Naive thymus-derived CD4-positive, alpha-beta T cell (primary cell): ENCODE data around the gene BTG2. TPM values are rescaled to one million over a fixed set of nuclear protein-coding genes. Genes with fewer than 3 reads are reported as not detected.
A peak's percentile ranks its signal among the peaks of the same experiment; 100 is the strongest.

Experiments used
- ATAC-seq: fragments of 150-1000 bp; cut with Tn5 transposase; 2 replicates; pipeline ENCODE4 v1.10.0; 2021; ENCODE audit warnings: mild to moderate bottlenecking, moderate library complexity
- CTCF ChIA-PET: fragments of 350-600 bp; sonication (Branson Sonifier 250); formaldehyde crosslinking; loops from one replicate; lab custom pipeline; 2021; ENCODE audit warnings: antibody characterized with exemption; lab: Charles Lee
- POLR2A ChIA-PET: fragments of 350-600 bp; sonication (Branson Sonifier 250); formaldehyde crosslinking; loops from one replicate; lab custom pipeline; 2021; ENCODE audit warnings: antibody characterized with exemption, inconsistent platforms; lab: Charles Lee
- DNase-seq, 9 donors: peaks; one replicate each; pipeline versions ENCODE4 v3.0.0 to v3.0.0-alpha.2; 2020 to 2022; ENCODE audit warnings: mixed read lengths in 1 of 9
- H3K27ac ChIP-seq: one replicate; pipeline ENCODE4 v1.7.0; 2013; ENCODE audit warnings: mild to moderate bottlenecking, low read depth, low read length, moderate library complexity
- H3K27me3 ChIP-seq, 2 donors: one replicate each; pipeline ENCODE4 v1.7.0; 2013; ENCODE audit warnings: low read length in 2 of 2, mild to moderate bottlenecking in 2 of 2, moderate library complexity in 2 of 2; ENCODE audit not compliant: control insufficient read depth in 2 of 2, insufficient read depth in 2 of 2
- H3K36me3 ChIP-seq, 3 experiments: 1 replicate in 2 of 3; 2 replicates in 1 of 3; pipeline ENCODE4 v1.7.0; 2013; ENCODE audit warnings: low read length in 3 of 3, mild to moderate bottlenecking in 3 of 3, moderate library complexity in 1 of 3; ENCODE audit not compliant: insufficient read depth in 3 of 3, control insufficient read depth in 2 of 3
- H3K4me1 ChIP-seq, 2 donors: one replicate each; pipeline ENCODE4 v1.7.0; 2013; ENCODE audit warnings: low read length in 2 of 2, mild to moderate bottlenecking in 2 of 2, moderate library complexity in 1 of 2; ENCODE audit not compliant: control insufficient read depth in 2 of 2, insufficient read depth in 2 of 2
- H3K4me3 ChIP-seq: 2 replicates; pipeline ENCODE4 v1.7.0; 2013; ENCODE audit warnings: mild to moderate bottlenecking, low read length
- H3K9me3 ChIP-seq, 3 experiments: 1 replicate in 2 of 3; 2 replicates in 1 of 3; pipeline ENCODE4 v1.7.0; 2013; ENCODE audit warnings: low read length in 3 of 3; ENCODE audit not compliant: control insufficient read depth in 2 of 3
- H3K27ac Mint-ChIP-seq, 9 donors: one replicate each; pipeline ENCODE4 v1.8.0; 2020 to 2022; ENCODE audit warnings: mixed read lengths in 9 of 9, mild to moderate bottlenecking in 8 of 9, moderate library complexity in 5 of 9, inconsistent platforms in 2 of 9
- H3K27me3 Mint-ChIP-seq, 5 donors: one replicate each; pipeline ENCODE4 v1.8.0; 2021 to 2022; ENCODE audit warnings: mixed read lengths in 5 of 5, mild to moderate bottlenecking in 1 of 5
- H3K36me3 Mint-ChIP-seq, 5 donors: one replicate each; pipeline ENCODE4 v1.8.0; 2020 to 2022; ENCODE audit warnings: mixed read lengths in 5 of 5, mild to moderate bottlenecking in 3 of 5, inconsistent platforms in 1 of 5
- H3K4me1 Mint-ChIP-seq, 7 donors: one replicate each; pipeline ENCODE4 v1.8.0; 2020 to 2022; ENCODE audit warnings: mixed read lengths in 7 of 7, mild to moderate bottlenecking in 3 of 7, inconsistent platforms in 1 of 7
- H3K4me3 Mint-ChIP-seq, 10 donors: one replicate each; pipeline ENCODE4 v1.8.0; 2020 to 2022; ENCODE audit warnings: mild to moderate bottlenecking in 10 of 10, mixed read lengths in 10 of 10, moderate library complexity in 6 of 10, inconsistent platforms in 2 of 10
- H3K9me3 Mint-ChIP-seq, 11 donors: one replicate each; pipeline ENCODE4 v1.8.0; 2020 to 2022; ENCODE audit warnings: mixed read lengths in 11 of 11, mild to moderate bottlenecking in 4 of 11, inconsistent platforms in 1 of 11, moderate library complexity in 1 of 11
- intact Hi-C, 2 donors: fragments of 100-400 bp; cut with micrococcal nuclease; formaldehyde crosslinking; loops; one replicate each; pipeline ENCODE4 v1.15.1; 2023
- polyA plus RNA-seq, 2 donors: library from polyadenylated mRNA; unstranded; fragments of 300-500 nt; fragmentation: Illumina TruSeq; gene quantifications; one replicate each; pipeline ENCODE4 v1.2.3, GENCODE V29; 2021
- total RNA-seq, 6 experiments: library from RNA in 5 of 6; stranded (reverse) in 5 of 6; gene quantifications; 1 replicate in 5 of 6; 2 replicates in 1 of 6; pipeline ENCODE4 v1.2.3 and lab custom pipeline; 2021 to 2026

BTG2 gene
- total and polyA plus RNA-seq, 7 experiments from 2014 or later, result 118 to 654 (median 236) TPM

DNA sequence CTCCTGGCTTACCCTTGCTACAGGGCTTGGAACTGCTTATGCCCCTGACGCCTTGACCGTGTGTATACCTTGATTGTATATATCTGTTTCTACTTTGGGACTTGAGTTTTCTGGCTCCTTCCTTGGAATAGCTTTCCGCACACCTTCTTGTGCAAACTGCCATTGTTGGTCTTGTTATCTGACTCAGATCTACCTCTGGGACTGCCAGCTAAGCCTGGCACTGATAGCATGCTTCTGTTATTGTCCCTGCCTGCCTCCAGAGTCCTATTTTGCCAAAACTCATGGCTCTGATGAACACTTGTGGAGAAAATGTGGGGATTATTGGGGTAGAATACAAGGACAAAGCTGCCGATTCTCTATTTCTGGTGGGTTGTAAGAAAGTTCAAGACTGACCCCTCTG is 30.2 kb downstream of the BTG2 start:
- intact Hi-C loops, result no loop called here
- Mint-ChIP-seq H3K27ac (peak overlapping the region in 1 of 9 donors; percentile 10), H3K4me1 (peaks cover 17 to 34% (median 27%) of the 10 kb centered on the region in 7 donors), H3K4me3 (no peak overlapping the region), H3K36me3 (no peaks in the 10 kb centered on the region), H3K27me3 (peaks cover 0 to 11% (median 0%) of the 10 kb centered on the region in 5 donors), H3K9me3 (no peaks in the 10 kb centered on the region)
- Histone ChIP-seq H3K9me3 (no peaks in the 10 kb centered on the region), H3K4me3 (no peak overlapping the region), H3K27ac (no peak overlapping the region), H3K27me3 (no peaks in the 10 kb centered on the region), H3K36me3 (no peaks in the 10 kb centered on the region), H3K4me1 (peaks cover 9 to 12% of the 10 kb centered on the region in 2 donors)
- DNase-seq (no peak), ATAC-seq (no peak)
- POLR2A ChIA-PET, result interaction anchor here (1.0 to 12.6 kb wide), 9 partner anchors 10 to 63 kb away, joined by 3 to 199 read pairs (median 13); partner anchors contain the start of gene BTG2
- CTCF ChIA-PET, result interaction anchor here (0.6 to 16.2 kb wide), 8 partner anchors 9 to 61 kb away, joined by 3 to 480 read pairs (median 4); partner anchors contain the start of gene BTG2

DNA sequence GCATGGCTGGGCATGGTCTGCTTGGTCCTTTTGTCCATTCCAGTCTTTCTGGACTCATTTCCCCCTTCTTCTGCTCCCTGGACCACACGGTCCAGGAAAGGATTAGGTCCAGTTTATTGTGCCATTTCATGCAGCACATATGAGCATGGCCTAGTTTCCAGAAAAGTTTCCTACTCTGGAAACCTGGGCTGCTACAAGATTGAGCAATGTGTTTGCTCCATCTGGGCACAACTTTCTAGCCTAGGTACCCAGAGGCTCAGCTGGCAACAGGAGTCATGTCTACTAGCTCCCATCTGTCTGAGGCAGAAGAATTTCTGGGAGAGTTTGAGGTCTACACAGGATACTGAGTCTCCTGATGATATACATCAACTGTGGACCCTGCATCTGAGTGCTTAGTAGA is 30.8 kb downstream of the BTG2 start:
- H3K27ac ChIP-seq, result no peak overlapping the region
- Mint-ChIP-seq H3K36me3 (no peaks in the 10 kb centered on the region), H3K4me3 (no peak overlapping the region), H3K27ac (peak overlapping the region in 2 of 9 donors; percentile 10 to 59), H3K4me1 (peaks cover 17 to 34% (median 27%) of the 10 kb centered on the region in 7 donors), H3K27me3 (peaks cover 0 to 17% (median 0%) of the 10 kb centered on the region in 5 donors), H3K9me3 (no peaks in the 10 kb centered on the region)
- H3K36me3 ChIP-seq, result no peaks in the 10 kb centered on the region
- H3K4me1 ChIP-seq, result peaks cover 9 to 12% of the 10 kb centered on the region in 2 donors
- ChIA-PET CTCF (interaction anchor here (0.6 to 16.2 kb wide), 9 partner anchors 9 to 62 kb away, joined by 3 to 480 read pairs (median 4); partner anchors contain the start of gene BTG2), POLR2A (interaction anchor here (1.0 to 12.6 kb wide), 12 partner anchors 10 to 64 kb away, joined by 3 to 199 read pairs (median 12); partner anchors contain the start of gene BTG2)
- H3K9me3 ChIP-seq, result no peaks in the 10 kb centered on the region
- ATAC-seq, result no peak
- no peak overlapping the region for H3K4me3 ChIP-seq
- DNase-seq, result no peak
- no peaks in the 10 kb centered on the region for H3K27me3 ChIP-seq
- intact Hi-C loops, result no loop called here

DNA sequence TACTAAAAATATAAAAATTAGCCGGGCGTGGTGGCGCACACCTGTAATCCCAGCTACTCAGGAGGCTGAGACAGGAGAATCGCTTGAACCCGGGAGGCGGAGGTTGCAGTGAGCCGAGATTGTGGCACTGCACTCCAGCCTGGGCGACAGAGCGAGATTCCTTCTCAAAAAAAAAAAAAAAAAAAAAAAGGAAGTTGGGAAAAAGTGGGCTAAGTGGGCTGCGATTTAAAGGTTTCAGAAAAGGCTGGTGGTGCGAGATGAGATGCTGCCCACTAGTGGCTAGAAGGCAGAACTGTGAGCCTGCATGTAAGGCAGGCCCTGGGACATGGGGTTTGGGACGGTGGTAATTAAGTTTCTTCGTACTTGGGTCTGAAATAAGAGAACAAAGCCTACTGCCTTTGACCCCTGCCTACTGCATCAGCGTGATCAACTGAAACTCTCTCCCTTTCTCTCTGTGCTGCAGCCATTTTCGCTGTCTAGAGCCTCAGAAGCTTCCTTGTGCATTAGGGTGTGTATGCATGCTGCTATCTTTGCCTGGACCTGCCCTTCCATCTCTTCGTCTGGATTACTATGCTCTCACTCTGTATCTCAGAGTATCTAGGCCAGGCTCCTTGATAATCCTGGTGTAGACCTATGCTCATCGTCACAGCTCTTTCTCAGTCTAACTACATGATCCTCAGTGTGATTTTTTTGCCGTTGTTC is 33.2 kb downstream of the BTG2 start:
- no peak overlapping the region for H3K4me3 Mint-ChIP-seq
- peaks cover 9 to 18% of the 10 kb centered on the region in 2 donors for H3K4me1 ChIP-seq
- ATAC-seq (peak; percentile 88), DNase-seq (peak in 8 of 9 donors; percentile 42 to 68 (median 57))
- H3K27me3 Mint-ChIP-seq, result peaks cover 0 to 35% (median 6%) of the 10 kb centered on the region in 5 donors
- H3K9me3 Mint-ChIP-seq, result peaks cover 0 to 1% (median 0%) of the 10 kb centered on the region in 11 donors
- H3K4me1 Mint-ChIP-seq, result peaks cover 24 to 41% (median 34%) of the 10 kb centered on the region in 7 donors
- POLR2A ChIA-PET, result interaction anchor here (0.6 to 12.6 kb wide), 12 partner anchors 13 to 283 kb away, joined by 3 to 199 read pairs (median 8); partner anchors contain the start of gene BTG2
- intact Hi-C loops, result loop anchor here (1.0 to 2.0 kb wide), 6 partner anchors 11 to 65 kb away; partner anchors contain the start of gene BTG2 (in 1 of the 2)
- no peak overlapping the region for H3K4me3 ChIP-seq
- CTCF ChIA-PET, result interaction anchor here (1.6 to 16.2 kb wide), 6 partner anchors 15 to 364 kb away, joined by 3 to 480 read pairs (median 96); partner anchors contain the start of gene BTG2
- no peaks in the 10 kb centered on the region for H3K9me3 ChIP-seq
- H3K27ac Mint-ChIP-seq, result peak overlapping the region in 6 of 9 donors; percentile 11 to 62 (median 50)
- no peaks in the 10 kb centered on the region for H3K36me3 Mint-ChIP-seq
- no peaks in the 10 kb centered on the region for H3K27me3 ChIP-seq
- H3K36me3 ChIP-seq, result no peaks in the 10 kb centered on the region
- H3K27ac ChIP-seq, result no peak overlapping the region

DNA sequence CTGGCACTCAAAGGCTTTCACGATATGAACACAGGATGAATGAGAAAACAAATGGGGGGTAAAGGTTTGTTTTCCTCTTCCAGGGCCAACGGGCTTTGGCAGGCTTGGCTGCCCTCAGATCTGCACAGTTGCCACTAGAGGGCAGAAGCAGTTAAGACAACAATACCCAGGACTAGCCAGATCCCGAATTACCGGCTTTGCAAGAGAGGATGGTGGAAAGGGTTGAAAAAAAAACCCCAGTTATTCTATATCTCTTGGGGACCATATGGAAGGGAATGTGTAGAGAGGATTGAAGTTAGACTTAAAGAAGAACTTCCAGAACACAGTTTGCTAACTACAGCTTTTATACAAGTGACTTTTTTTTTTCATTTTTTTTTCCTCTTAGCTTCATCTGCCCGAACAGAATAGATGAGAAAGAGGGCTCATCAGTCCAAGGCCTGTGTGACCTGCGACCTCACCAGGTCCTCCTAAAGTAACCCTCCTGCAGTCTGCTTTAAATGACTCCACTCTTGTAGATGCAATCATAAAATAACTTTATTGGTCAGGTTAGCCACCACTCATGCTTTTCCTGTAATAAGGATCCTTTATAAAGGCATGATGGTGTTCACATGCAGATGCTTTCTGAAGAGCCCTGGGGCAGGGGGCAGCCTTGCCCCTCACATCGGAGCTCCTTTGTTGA is 34.9 kb downstream of the BTG2 start:
- DNase-seq, result peak in 7 of 9 donors; percentile 39 to 68 (median 62)
- ATAC-seq, result peak; percentile 80
- Mint-ChIP-seq H3K27ac (peak overlapping the region in 7 of 9 donors; percentile 1 to 75 (median 34)), H3K9me3 (peaks cover 0 to 1% (median 0%) of the 10 kb centered on the region in 11 donors), H3K4me1 (peaks cover 24 to 41% (median 34%) of the 10 kb centered on the region in 7 donors), H3K27me3 (peaks cover 0 to 50% (median 6%) of the 10 kb centered on the region in 5 donors), H3K4me3 (no peak overlapping the region), H3K36me3 (no peaks in the 10 kb centered on the region)
- POLR2A ChIA-PET, result interaction anchor here (0.7 to 12.6 kb wide), 10 partner anchors 15 to 334 kb away, joined by 3 to 199 read pairs (median 7); partner anchors contain the start of genes ATP2B4 and BTG2
- no peak overlapping the region for H3K27ac ChIP-seq
- CTCF ChIA-PET, result interaction anchor here (0.6 to 16.2 kb wide), 21 partner anchors 10 to 950 kb away, joined by 3 to 480 read pairs (median 5); partner anchors contain the start of gene BTG2
- no peaks in the 10 kb centered on the region for H3K36me3 ChIP-seq
- no peaks in the 10 kb centered on the region for H3K27me3 ChIP-seq
- no peaks in the 10 kb centered on the region for H3K9me3 ChIP-seq
- intact Hi-C loops, result loop anchor here (1.0 to 10.0 kb wide), 6 partner anchors 65 to 362 kb away; no protein-coding TSS in a partner anchor
- no peak overlapping the region for H3K4me3 ChIP-seq
- peaks cover 9 to 18% of the 10 kb centered on the region in 2 donors for H3K4me1 ChIP-seq

DNA sequence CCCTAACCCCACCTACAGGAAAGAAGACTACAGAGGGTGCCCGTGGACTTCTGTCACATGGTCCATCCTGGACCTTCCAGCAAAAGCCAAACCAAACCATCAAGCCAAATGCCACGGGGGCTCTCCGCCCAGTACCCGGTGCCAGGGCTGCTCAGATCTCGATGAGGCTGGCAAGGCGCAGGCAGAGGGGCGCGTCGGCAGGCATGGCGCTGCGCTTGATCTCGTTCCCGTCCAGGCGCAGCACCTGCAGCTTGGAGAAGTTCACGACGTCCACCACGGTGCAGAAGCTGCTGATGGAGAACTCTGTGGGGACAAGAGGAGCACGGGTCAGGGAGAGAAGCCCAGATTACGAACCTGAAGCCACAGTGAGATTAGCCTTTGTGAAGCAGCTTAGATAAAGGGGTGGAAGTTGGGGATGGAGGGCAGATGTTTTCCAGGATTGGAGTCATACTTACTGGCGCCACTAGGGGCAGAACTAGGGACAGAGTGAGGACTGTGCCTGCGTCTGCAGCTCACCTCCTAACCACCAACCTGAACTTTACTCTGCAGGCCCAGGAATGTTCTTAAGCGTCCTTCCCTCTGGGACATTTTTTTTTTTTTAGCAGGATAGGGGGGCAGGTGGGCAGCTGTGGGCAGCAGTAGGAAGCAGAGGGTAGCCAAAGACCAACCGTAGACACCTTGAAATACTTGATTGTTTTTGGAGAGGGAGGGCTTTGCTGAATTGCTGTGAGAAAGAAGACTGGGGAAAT is 37.0 kb downstream of the BTG2 start:
- Mint-ChIP-seq H3K4me3 (peak overlapping the region in 7 of 10 donors; percentile 17 to 59 (median 35)), H3K36me3 (no peaks in the 10 kb centered on the region), H3K27ac (peak overlapping the region in 1 of 9 donors; percentile 60), H3K9me3 (peaks cover 0 to 1% (median 0%) of the 10 kb centered on the region in 11 donors), H3K4me1 (peaks cover 14 to 30% (median 19%) of the 10 kb centered on the region in 7 donors), H3K27me3 (peaks cover 0 to 54% (median 16%) of the 10 kb centered on the region in 5 donors)
- Histone ChIP-seq H3K4me3 (no peak overlapping the region), H3K36me3 (no peaks in the 10 kb centered on the region), H3K27ac (no peak overlapping the region), H3K9me3 (no peaks in the 10 kb centered on the region), H3K27me3 (no peaks in the 10 kb centered on the region), H3K4me1 (peaks cover 0 to 10% of the 10 kb centered on the region in 2 donors)
- peak in 4 of 9 donors; percentile 33 to 49 (median 42) for DNase-seq
- peak; percentile 66 for ATAC-seq
- CTCF ChIA-PET, result interaction anchor here (1.3 to 16.2 kb wide), 6 partner anchors 9 to 145 kb away, joined by 5 to 480 read pairs (median 96); partner anchors contain the start of gene BTG2
- intact Hi-C loops, result loop anchor here in 1 of 2 donors (5.0 to 10.0 kb wide), 2 partner anchors 62 to 360 kb away; no protein-coding TSS in a partner anchor
- POLR2A ChIA-PET, result interaction anchor here (0.8 to 12.6 kb wide), 8 partner anchors 13 to 72 kb away, joined by 3 to 199 read pairs (median 6); partner anchors contain the start of gene BTG2
